D721Med (cell line): ENCODE measurements around the gene KCNJ6.

Source experiments
- DNase-seq: peaks from one replicate; pipeline ENCODE4 v3.0.0; 2011; ENCODE audit warnings: low spot score; ENCODE audit not compliant: insufficient read length
- FAIRE-seq: peaks from 2 replicates; lab custom pipeline; 2011; peaks lifted over from hg19 to GRCh38; lab: Jason Lieb, UNC
- TF ChIP-seq, protein P1 (sequence below): IDR thresholded peaks from 2 replicates; pipeline ENCODE4 v1.5.1; 2012; ENCODE audit warnings: mild to moderate bottlenecking, control low read depth; ENCODE audit not compliant: insufficient read depth; ENCODE audit errors: missing control alignments

Gene KCNJ6

DNA sequence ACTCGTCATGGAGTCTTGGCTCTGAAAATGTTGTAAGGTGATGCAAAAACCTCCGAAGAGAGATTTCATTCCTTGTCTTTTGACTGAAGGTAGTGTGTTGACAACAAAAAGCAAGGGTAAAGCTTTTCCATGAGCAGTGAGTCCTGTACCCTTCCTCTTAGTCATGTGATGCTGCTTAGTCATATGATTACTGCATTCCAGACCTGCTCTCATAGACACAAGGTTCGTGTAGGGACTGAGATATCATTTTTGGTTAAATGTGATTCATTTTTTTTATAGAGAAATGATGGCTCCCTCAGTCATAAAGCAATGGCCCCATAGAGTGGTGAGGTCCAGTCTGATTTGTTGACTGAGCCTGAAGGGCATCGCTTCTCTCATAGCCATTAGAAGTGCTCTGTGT lies 9.2 kb downstream of the KCNJ6 start:
- DNase-seq, result no peak
- TF ChIP-seq, protein P1, sequence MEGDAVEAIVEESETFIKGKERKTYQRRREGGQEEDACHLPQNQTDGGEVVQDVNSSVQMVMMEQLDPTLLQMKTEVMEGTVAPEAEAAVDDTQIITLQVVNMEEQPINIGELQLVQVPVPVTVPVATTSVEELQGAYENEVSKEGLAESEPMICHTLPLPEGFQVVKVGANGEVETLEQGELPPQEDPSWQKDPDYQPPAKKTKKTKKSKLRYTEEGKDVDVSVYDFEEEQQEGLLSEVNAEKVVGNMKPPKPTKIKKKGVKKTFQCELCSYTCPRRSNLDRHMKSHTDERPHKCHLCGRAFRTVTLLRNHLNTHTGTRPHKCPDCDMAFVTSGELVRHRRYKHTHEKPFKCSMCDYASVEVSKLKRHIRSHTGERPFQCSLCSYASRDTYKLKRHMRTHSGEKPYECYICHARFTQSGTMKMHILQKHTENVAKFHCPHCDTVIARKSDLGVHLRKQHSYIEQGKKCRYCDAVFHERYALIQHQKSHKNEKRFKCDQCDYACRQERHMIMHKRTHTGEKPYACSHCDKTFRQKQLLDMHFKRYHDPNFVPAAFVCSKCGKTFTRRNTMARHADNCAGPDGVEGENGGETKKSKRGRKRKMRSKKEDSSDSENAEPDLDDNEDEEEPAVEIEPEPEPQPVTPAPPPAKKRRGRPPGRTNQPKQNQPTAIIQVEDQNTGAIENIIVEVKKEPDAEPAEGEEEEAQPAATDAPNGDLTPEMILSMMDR, result no peak

DNA sequence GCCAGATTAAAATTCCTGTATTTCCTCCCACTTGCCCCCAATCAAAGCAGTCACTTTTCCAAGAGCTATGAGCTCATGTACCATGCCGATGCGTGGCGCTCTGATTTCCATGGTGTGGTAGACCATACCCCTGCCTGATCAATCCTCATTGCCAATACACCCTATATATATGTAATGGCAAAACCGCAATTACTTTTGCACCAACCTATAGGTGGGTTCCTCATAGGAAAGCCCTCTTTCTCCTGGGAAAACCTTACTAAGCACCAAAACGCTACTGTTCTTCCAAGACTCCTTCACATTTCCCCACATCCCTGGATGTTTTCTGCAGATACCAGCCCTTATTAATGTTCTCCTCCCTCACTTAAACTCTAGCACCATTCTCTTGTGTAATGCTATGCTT lies 11.0 kb downstream of the KCNJ6 start:
- DNase-seq (no peak), FAIRE-seq (no peak)
- TF ChIP-seq, protein P1, result no peak

More for the DNA sequence above, 9.2 kb downstream of the KCNJ6 start:
- FAIRE-seq, result no peak

DNA sequence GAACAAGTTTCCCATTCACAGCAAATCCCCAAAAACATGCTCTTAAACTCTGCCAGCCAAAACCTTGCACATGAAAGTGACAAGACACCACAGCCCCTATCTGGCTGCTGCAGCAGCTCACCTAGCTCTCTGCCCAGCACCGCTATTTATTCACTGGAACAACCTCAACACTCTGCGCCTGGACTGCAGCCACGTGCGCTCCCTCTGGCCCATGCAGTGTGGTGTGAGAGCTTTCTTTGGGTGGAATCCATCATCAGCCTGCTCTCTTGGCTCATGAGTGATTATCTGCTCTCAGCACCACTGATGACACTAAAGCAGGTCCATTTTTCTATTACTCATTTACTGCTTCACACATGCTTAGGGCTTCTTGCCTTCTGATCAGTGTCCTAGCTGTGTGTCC lies 11.4 kb downstream of the KCNJ6 start:
- no peak for FAIRE-seq
- TF ChIP-seq, protein P1, result no peak
- DNase-seq, result no peak

DNA sequence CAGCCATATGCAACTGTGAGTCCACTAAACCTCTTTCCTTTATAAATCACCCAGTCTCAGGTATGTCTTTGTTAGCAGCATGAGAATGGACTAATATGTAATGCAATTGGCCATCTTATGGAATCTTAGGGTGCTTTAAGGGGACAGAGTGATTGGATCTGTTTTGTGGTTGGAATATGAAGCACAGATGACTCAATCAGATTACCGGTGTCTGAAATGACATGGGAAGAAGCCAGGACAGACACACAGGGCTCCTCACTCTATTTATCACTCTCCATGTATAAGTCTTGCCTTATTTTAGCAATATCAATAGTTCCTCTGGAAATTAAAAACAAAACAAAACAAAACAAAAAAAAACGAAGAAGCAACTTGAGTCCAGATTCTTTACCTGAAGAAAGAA lies 12.9 kb downstream of the KCNJ6 start:
- TF ChIP-seq, protein P1, result no peak
- FAIRE-seq (no peak), DNase-seq (no peak)

DNA sequence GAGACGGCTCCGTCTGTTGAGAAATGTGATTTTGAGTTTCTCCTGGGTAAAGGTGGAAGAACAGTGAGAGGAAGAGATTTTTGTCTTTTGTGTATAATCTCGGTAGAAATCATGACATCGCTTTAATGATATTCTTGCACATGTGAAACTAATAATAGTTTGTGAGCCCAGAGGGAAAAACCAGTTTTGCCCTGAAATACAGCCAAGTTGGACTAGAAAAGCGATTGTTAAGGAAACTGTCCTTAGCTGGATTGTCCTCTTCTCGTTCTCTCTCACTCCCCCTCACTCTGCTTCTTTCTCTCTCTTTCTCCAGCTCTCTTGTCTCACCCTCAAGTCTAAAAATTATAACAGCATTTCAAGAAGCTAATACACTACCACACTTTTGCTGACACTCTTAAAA lies 17.1 kb downstream of the KCNJ6 start:
- DNase-seq, result no peak
- no peak for FAIRE-seq
- TF ChIP-seq, protein P1, result no peak

DNA sequence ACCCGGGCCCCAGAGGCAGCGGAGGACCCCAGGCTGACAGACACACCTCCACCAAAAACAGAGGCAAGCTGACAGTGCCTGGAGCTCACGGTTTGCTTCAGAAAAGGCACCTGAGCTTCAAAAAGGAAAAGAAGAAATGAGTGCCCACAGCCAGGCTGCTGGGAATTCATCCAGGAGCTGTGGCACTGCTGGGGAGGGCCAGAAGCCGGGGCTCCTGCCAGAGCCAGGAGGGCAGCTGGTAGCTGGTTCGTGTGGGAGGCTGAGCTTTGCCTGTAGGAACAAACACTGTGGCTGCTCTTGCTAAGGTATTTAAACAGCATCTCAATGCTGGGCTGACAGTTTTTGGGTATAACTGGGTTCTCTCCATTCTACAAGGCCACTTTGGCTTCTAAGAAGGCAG lies 19.5 kb downstream of the KCNJ6 start:
- DNase-seq (no peak), FAIRE-seq (no peak)

DNA sequence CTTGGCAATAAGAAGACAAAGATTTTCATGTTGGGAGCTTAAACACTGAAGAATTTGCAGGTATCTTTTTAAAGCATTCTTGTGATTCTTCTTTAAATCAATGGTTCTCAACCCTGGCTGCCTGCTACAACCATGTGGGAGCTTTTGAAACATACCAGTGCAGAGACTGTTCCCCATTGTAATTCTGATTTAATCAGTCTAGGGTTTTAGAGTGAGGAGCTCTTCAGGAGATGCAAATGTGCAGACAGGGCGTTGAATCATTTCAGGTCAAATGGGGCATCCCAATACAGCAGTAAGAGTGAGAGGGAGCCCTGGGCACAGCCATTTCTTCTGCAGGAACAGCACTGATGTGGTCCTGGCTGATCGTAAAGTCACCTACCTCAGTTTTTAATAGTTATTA lies 24.3 kb downstream of the KCNJ6 start:
- TF ChIP-seq, protein P1, result no peak
- no peak for DNase-seq
- no peak for FAIRE-seq

More for the DNA sequence above, 19.5 kb downstream of the KCNJ6 start:
- TF ChIP-seq, protein P1, result no peak
